Activated CD8-positive, alpha-beta memory T cell treated with anti-CD3 and anti-CD28 coated beads for 4 hours (primary cell): ENCODE measurements around the gene RHOH.
A peak's percentile ranks its signal among the peaks of the same experiment; 100 is the strongest.
"Not testable (repeated sequence)": the region's sequence is repeated elsewhere in the genome, so short reads cannot be mapped to it uniquely, and the experiment has no call there.

Experiments
- DNase-seq, 2 donors: peaks; one replicate each; pipeline ENCODE4 v3.0.0-alpha.2; 2020; ENCODE audit warnings: low read depth in 2 of 2

RHOH gene

GRCh38 chr4:40262077-40262528 is 65.3 kb downstream of the RHOH start:
- DNase-seq = no peak

GRCh38 chr4:40262861-40263260 is 66.0 kb downstream of the RHOH start:
- DNase-seq = no peak

GRCh38 chr4:40264497-40264896 is 67.7 kb downstream of the RHOH start:
- DNase-seq = no peak

- peak in 1 of 2 donors; percentile 23 for DNase-seq
Measured at GRCh38 chr4:40264995-40265909, 68.4 kb downstream of the RHOH start.

GRCh38 chr4:40265910-40266274 is 69.1 kb downstream of the RHOH start:
- DNase-seq = no peak

- no peak for DNase-seq
Measured at GRCh38 chr4:40269133-40269532, 72.3 kb downstream of the RHOH start.

- no peak for DNase-seq
Measured at GRCh38 chr4:40270609-40271008, 73.8 kb downstream of the RHOH start.

- no peak for DNase-seq
Measured at GRCh38 chr4:40275065-40275730, 78.4 kb downstream of the RHOH start.

GRCh38 chr4:40276546-40276945 is 79.7 kb downstream of the RHOH start:
- DNase-seq = no peak

- peak in 1 of 2 donors; percentile 41 for DNase-seq
Measured at GRCh38 chr4:40280586-40280985, 83.8 kb downstream of the RHOH start.

- DNase-seq = no peak
Measured at GRCh38 chr4:40281099-40281498, 84.3 kb downstream of the RHOH start.

GRCh38 chr4:40281913-40282312 is 85.1 kb downstream of the RHOH start:
- no peak for DNase-seq

GRCh38 chr4:40282857-40283256 is 86.0 kb downstream of the RHOH start:
- DNase-seq = not testable (repeated sequence)

GRCh38 chr4:40283413-40283812 is 86.6 kb downstream of the RHOH start:
- peak in 1 of 2 donors; percentile 31 for DNase-seq

- peak; percentile 63 to 85 for DNase-seq
Measured at GRCh38 chr4:40283968-40284367, 87.1 kb downstream of the RHOH start.

GRCh38 chr4:40285692-40286091 is 88.9 kb downstream of the RHOH start:
- DNase-seq = no peak

GRCh38 chr4:40288566-40288965 is 91.7 kb downstream of the RHOH start:
- no peak for DNase-seq

GRCh38 chr4:40289366-40290188 is 92.7 kb downstream of the RHOH start:
- DNase-seq = no peak

GRCh38 chr4:40290611-40291186 is 93.9 kb downstream of the RHOH start:
- not testable (repeated sequence) for DNase-seq

- no peak for DNase-seq
Measured at GRCh38 chr4:40292313-40292759, 95.5 kb downstream of the RHOH start.

- DNase-seq = no peak
Measured at GRCh38 chr4:40294339-40294738, 97.5 kb downstream of the RHOH start.

- DNase-seq = not testable (repeated sequence)
Measured at GRCh38 chr4:40295030-40295429, 98.2 kb downstream of the RHOH start.
